Cardiac fibroblast (primary cell): ENCODE results near the gene BORCS6.
A peak's percentile ranks its signal among the peaks of the same experiment; 100 is the strongest.

ENCODE experiments used
- DNase-seq, 2 donors: peaks; one replicate each; pipeline versions ENCODE4 v3.0.0 to v3.0.0-alpha.2; 2010; ENCODE audit warnings: low read depth in 2 of 2
- H3K4me3 ChIP-seq, 2 donors: replicated peaks in 1 of 2; 1 replicate in 1 of 2; 2 replicates in 1 of 2; pipeline ENCODE4 v1.5.1; 2011; ENCODE audit warnings: low read depth in 2 of 2, low read length in 2 of 2, mild to moderate bottlenecking in 2 of 2, moderate library complexity in 1 of 2
- TF ChIP-seq, protein P1 (sequence below): IDR thresholded peaks from one replicate; pipeline ENCODE4 v1.5.1; 2011; ENCODE audit warnings: low read depth, mild to moderate bottlenecking, low read length, inconsistent platforms

BORCS6 gene

DNA sequence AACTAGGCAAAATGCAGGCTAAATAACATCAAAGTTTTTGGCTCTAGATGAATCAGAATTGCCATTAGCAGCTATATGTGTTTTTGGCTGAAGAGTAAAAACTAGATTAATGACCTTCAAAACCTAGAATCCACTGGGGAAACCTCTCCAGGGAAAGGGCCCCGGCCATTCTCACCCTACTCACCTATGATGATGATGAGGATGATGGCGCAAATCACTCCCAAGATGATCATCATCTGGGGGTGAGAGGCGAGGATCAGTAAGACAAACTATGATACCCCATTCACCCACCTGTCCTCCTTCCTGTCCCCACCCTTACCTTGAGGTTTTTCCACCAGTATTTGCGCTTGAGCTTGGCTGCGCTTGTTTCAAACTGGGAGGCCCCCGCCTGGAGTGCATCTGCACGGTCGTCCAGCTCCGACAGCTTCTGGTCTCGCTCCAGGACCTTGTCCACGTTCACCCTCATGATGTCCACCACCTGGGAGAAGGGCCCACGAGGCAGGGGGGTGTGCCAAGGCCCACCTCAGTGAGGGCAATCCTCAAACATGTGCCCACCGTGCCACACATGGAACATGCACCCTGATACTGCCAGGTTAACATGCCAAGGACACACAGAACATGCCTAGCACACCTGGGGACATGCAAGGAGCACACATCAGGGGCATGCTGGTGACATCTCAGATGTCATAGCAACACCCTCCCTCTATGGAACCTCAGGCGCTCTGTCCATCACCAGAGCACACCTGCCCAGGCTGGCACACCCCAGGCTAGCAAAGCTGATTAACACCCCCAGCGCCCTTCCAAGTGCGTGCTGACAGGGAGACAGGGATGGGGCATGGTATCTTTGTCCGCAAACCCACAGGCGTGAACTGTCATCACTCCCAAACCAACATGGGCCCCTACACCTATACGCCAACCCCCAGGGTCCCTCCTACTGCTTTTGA lies 28.4 kb downstream of the BORCS6 start:
- TF ChIP-seq, protein P1, sequence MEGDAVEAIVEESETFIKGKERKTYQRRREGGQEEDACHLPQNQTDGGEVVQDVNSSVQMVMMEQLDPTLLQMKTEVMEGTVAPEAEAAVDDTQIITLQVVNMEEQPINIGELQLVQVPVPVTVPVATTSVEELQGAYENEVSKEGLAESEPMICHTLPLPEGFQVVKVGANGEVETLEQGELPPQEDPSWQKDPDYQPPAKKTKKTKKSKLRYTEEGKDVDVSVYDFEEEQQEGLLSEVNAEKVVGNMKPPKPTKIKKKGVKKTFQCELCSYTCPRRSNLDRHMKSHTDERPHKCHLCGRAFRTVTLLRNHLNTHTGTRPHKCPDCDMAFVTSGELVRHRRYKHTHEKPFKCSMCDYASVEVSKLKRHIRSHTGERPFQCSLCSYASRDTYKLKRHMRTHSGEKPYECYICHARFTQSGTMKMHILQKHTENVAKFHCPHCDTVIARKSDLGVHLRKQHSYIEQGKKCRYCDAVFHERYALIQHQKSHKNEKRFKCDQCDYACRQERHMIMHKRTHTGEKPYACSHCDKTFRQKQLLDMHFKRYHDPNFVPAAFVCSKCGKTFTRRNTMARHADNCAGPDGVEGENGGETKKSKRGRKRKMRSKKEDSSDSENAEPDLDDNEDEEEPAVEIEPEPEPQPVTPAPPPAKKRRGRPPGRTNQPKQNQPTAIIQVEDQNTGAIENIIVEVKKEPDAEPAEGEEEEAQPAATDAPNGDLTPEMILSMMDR = no peak
- H3K4me3 ChIP-seq = peak overlapping the region; percentile 90 to 94
- DNase-seq = no peak

GRCh38 chr17:8160741-8161221 lies 29.2 kb downstream of the BORCS6 start:
- no peak overlapping the region for H3K4me3 ChIP-seq
- TF ChIP-seq, protein P1 = no peak
- DNase-seq = no peak

- no peak overlapping the region for H3K4me3 ChIP-seq
- DNase-seq = no peak
- TF ChIP-seq, protein P1 = no peak
Observed at GRCh38 chr17:8160224-8160577, 29.8 kb downstream of the BORCS6 start.

GRCh38 chr17:8159459-8160223 lies 30.3 kb downstream of the BORCS6 start:
- TF ChIP-seq, protein P1 = no peak
- DNase-seq = no peak
- H3K4me3 ChIP-seq = no peak overlapping the region

DNA sequence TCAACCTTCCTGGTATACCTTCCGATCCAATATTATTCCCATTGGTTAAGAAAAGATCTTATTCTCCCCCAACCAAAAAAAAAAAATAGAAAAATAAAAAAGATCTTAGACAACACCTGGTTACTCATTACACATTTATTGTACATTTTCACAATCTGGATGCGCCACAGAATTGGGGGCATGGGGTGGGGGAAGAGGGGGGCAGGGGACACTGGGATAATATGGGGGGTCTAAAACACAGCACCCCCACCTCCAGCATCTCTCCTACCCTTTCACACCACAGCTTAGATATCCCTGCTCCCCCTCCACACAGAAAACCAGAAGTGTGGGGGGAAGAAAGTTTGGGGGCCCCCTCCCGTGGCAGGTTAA lies 31.0 kb downstream of the BORCS6 start:
- no peak for DNase-seq
- H3K4me3 ChIP-seq = no peak overlapping the region
- TF ChIP-seq, protein P1 = no peak

- peak; percentile 95 for DNase-seq
- H3K4me3 ChIP-seq = no peak overlapping the region
- TF ChIP-seq, protein P1 = peak; percentile 88
Observed at GRCh38 chr17:8158267-8159031, 31.5 kb downstream of the BORCS6 start.
